GM11168 (cell line): ENCODE measurements around the gene ACTL7A.
"Not testable (repeated sequence)": the region's sequence is repeated elsewhere in the genome, so short reads cannot be mapped to it uniquely, and the experiment has no call there.

ENCODE experiments used
- in situ Hi-C: fragments of 300-500 bp; cut with MboI; formaldehyde crosslinking; loops from one replicate; pipeline ENCODE4 v1.12.0; 2022; ENCODE audit warnings: low sequenced_read_pairs; ENCODE audit not compliant: unreplicated experiment

Gene ACTL7A

GRCh38 chr9:108845947-108846346 lies 16.1 kb upstream of the ACTL7A start:
- in situ Hi-C loops = no loop called here

GRCh38 chr9:108848296-108848695 lies 13.8 kb upstream of the ACTL7A start:
- in situ Hi-C loops = not testable (repeated sequence)

- in situ Hi-C loops = no loop called here
Measured at GRCh38 chr9:108850293-108850897, 11.7 kb upstream of the ACTL7A start.

- in situ Hi-C loops = no loop called here
Measured at GRCh38 chr9:108851138-108851537, 10.9 kb upstream of the ACTL7A start.

- in situ Hi-C loops = no loop called here
Measured at GRCh38 chr9:108852079-108852478, 10.0 kb upstream of the ACTL7A start.

- in situ Hi-C loops = no loop called here
Measured at GRCh38 chr9:108854094-108854493, 8.0 kb upstream of the ACTL7A start.

- in situ Hi-C loops = no loop called here
Measured at GRCh38 chr9:108854641-108855528, 7.2 kb upstream of the ACTL7A start.

- in situ Hi-C loops = no loop called here
Measured at GRCh38 chr9:108855529-108855886, 6.6 kb upstream of the ACTL7A start.

- in situ Hi-C loops = no loop called here
Measured at GRCh38 chr9:108855888-108856287, 6.2 kb upstream of the ACTL7A start, which contains the start of gene ACTL7B. ACTL7B (minus strand) TSS chr9:108855986; CDS start chr9:108855930, 56 bp downstream.

- in situ Hi-C loops = no loop called here
Measured at GRCh38 chr9:108857572-108857971, 4.5 kb upstream of the ACTL7A start.

- in situ Hi-C loops = no loop called here
Measured at GRCh38 chr9:108859459-108860114, 2.5 kb upstream of the ACTL7A start.

GRCh38 chr9:108860354-108860753 lies 1.7 kb upstream of the ACTL7A start:
- in situ Hi-C loops = no loop called here

GRCh38 chr9:108860764-108861163 lies 1.3 kb upstream of the ACTL7A start:
- in situ Hi-C loops = no loop called here

- in situ Hi-C loops = no loop called here
Measured at GRCh38 chr9:108861464-108861863, 602 bp upstream of the ACTL7A start.

- in situ Hi-C loops = no loop called here
Measured at GRCh38 chr9:108863891-108864290, 1.8 kb downstream of the ACTL7A start.

- in situ Hi-C loops = no loop called here
Measured at GRCh38 chr9:108864446-108864845, 2.4 kb downstream of the ACTL7A start.

- in situ Hi-C loops = no loop called here
Measured at GRCh38 chr9:108865037-108865436, 3.0 kb downstream of the ACTL7A start.

GRCh38 chr9:108866001-108866420 lies 3.9 kb downstream of the ACTL7A start:
- in situ Hi-C loops = no loop called here

GRCh38 chr9:108867116-108867515 lies 5.0 kb downstream of the ACTL7A start:
- in situ Hi-C loops = no loop called here

- in situ Hi-C loops = no loop called here
Measured at GRCh38 chr9:108867829-108868228, 5.8 kb downstream of the ACTL7A start.

GRCh38 chr9:108869092-108869725 lies 7.1 kb downstream of the ACTL7A start:
- in situ Hi-C loops = no loop called here
